AG04449 (cell line): ENCODE measurements around the gene SPON1.

Source experiments
- CTCF ChIA-PET: fragments of 350-600 bp; formaldehyde crosslinking; extraction: SDS; loops from one replicate; lab custom pipeline; 2021; ENCODE audit warnings: antibody characterized with exemption; lab: Yijun Ruan, JAX
- POLR2A ChIA-PET: fragments of 400-600, 350-600 bp; formaldehyde crosslinking; extraction: SDS; loops from one replicate; lab custom pipeline; 2020; ENCODE audit warnings: antibody characterized with exemption, inconsistent platforms; lab: Yijun Ruan, JAX
- DNase-seq: peaks from one replicate; pipeline ENCODE4 v3.0.0-alpha.2; 2010; ENCODE audit warnings: low read depth, low spot score
- H3K4me3 ChIP-seq: 2 replicates; pipeline ENCODE4 v1.5.1; 2011; ENCODE audit warnings: low read depth, mild to moderate bottlenecking, control low read depth, low read length
- CTCF ChIP-seq: IDR thresholded peaks from one replicate; pipeline ENCODE4 v1.5.1; 2011; ENCODE audit warnings: mild to moderate bottlenecking, moderate library complexity, low read length, control low read depth, inconsistent platforms; ENCODE audit not compliant: insufficient read depth; ENCODE audit errors: missing control alignments

SPON1 gene

DNA sequence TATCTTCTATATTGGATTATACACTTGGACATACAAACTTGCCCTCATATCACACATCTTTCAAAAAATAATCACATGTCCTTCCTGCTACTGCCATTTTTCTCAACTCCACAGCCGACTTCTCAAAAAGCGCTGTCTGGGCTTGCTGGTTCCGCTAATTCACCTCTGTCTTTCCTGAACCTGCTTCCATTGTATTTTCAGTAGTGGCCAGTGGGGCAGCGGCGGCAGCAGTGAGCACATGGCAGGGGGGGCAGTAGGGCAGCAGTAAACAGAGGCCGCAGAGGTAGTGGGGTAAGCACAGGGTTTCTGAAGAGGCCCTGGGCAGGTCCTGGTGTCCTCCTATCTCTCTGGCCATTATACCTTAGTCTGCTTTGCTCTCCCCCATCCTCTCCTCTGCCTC lies 270.1 kb downstream of the SPON1 start:
- DNase-seq: no peak
- POLR2A ChIA-PET: no interaction called here
- H3K4me3 ChIP-seq: no peak overlapping the region
- peak; percentile 31 for TF ChIP-seq CTCF
- CTCF ChIA-PET: no interaction called here

- TF ChIP-seq CTCF: no peak
- no peak for DNase-seq
- ChIA-PET POLR2A (no interaction called here), CTCF (interaction anchor here (0.6 to 2.0 kb wide), 3 partner anchors 16 to 278 kb away, joined by 3 to 6 read pairs (median 3); no protein-coding TSS in a partner anchor)
- no peak overlapping the region for H3K4me3 ChIP-seq
Measured at GRCh38 chr11:14234446-14234845, 271.9 kb downstream of the SPON1 start.

GRCh38 chr11:14235701-14236100 lies 273.2 kb downstream of the SPON1 start:
- DNase-seq: no peak
- no peak for TF ChIP-seq CTCF
- ChIA-PET POLR2A (no interaction called here), CTCF (interaction anchor here (2.0 kb wide), 1 partner anchor 15 kb away, joined by 6 read pairs; no protein-coding TSS in a partner anchor)
- no peak overlapping the region for H3K4me3 ChIP-seq

DNA sequence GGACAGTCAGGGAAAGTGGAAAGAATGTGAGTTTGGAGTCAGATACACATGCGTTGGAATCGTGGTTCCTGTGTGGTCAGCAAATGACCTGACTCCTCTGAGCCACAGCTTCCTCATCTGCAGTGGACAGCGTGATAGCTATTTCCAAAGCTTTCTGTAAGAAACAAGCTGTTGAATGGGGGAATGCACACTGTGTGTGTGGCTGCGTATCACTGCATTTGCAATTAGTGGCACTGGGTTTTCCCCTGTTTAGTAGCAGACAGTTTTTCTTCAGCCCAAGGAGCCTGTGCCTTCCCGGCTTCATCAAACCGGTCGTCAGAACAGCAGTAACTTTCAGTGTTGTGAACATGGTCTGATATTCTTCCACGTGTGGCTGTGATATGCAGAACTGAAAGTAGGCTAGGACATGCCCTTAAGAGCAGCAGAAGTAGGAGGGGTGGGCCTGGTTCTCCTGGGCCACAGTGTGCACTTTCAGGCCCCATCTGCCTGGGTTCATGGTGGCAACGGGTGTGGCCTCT lies 275.0 kb downstream of the SPON1 start:
- no peak for DNase-seq
- CTCF ChIA-PET: no interaction called here
- no peak for TF ChIP-seq CTCF
- POLR2A ChIA-PET: no interaction called here
- no peak overlapping the region for H3K4me3 ChIP-seq

GRCh38 chr11:14240221-14240620 lies 277.7 kb downstream of the SPON1 start:
- H3K4me3 ChIP-seq: no peak overlapping the region
- TF ChIP-seq CTCF: no peak
- no peak for DNase-seq
- ChIA-PET CTCF (interaction anchor here (1.0 to 2.6 kb wide), 5 partner anchors 11 to 467 kb away, joined by 3 to 8 read pairs (median 3); no protein-coding TSS in a partner anchor), POLR2A (interaction anchor here (0.6 kb wide), 1 partner anchor 458 kb away, joined by 3 read pairs; no protein-coding TSS in a partner anchor)

- no peak for TF ChIP-seq CTCF
- ChIA-PET POLR2A (no interaction called here), CTCF (interaction anchor here (1.0 to 2.6 kb wide), 5 partner anchors 10 to 468 kb away, joined by 3 to 8 read pairs (median 3); no protein-coding TSS in a partner anchor)
- no peak overlapping the region for H3K4me3 ChIP-seq
- no peak for DNase-seq
Measured at GRCh38 chr11:14240951-14241350, 278.4 kb downstream of the SPON1 start.
